ENCODE data around the gene EXOC3.

DNA sequence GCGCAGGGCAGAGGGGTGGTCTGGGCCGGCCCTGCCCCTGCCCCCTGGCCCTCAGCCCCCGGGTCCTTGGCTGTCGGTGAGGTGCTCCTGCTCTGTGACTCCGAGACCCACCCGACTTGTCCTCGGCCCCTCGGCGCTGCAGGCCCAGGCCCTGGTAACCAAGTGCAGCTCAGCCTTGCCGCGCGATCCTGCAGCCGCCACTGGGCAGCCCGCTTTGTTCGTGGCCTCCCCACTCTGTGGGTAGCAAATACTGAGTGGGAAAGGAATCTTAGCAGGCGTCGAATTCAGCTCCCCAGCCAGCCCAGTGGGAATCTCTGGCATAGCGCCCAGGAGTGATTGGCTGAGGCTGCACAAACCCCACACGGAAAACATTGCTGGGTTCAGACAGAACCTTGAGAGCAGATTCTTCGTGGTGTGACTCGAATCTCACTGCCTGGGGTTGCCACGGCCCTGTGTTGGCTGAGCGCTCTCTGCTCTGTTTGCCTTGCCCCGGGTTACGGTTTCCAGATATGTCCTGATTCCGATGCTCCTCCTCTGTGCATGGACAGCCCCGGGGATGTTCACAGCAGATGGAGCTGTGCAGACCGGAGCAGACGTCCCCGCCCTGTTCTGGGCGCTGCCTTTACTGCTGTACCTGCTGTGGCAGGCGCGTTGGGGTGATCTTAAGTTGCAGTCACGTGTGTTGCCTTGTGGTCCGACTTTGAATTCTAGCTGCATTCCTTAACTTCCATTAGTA is 13.4 kb upstream of the EXOC3 start:
- TF ChIP-seq, protein P1, sequence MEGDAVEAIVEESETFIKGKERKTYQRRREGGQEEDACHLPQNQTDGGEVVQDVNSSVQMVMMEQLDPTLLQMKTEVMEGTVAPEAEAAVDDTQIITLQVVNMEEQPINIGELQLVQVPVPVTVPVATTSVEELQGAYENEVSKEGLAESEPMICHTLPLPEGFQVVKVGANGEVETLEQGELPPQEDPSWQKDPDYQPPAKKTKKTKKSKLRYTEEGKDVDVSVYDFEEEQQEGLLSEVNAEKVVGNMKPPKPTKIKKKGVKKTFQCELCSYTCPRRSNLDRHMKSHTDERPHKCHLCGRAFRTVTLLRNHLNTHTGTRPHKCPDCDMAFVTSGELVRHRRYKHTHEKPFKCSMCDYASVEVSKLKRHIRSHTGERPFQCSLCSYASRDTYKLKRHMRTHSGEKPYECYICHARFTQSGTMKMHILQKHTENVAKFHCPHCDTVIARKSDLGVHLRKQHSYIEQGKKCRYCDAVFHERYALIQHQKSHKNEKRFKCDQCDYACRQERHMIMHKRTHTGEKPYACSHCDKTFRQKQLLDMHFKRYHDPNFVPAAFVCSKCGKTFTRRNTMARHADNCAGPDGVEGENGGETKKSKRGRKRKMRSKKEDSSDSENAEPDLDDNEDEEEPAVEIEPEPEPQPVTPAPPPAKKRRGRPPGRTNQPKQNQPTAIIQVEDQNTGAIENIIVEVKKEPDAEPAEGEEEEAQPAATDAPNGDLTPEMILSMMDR (IDR thresholded peaks at IDR 0.05) = no peak
- TF ChIP-seq POLR2AphosphoS5 (IDR thresholded peaks at IDR 0.05; ENCODE audit: low read depth, low read length) = no peak
- TF ChIP-seq SIN3A (IDR thresholded peaks at IDR 0.05; ENCODE audit: borderline replicate concordance, insufficient read depth, low read depth, low read length) = no peak
- TF ChIP-seq TCF7L2 (IDR thresholded peaks at IDR 0.05; ENCODE audit: low read depth, low read length) = no peak
